Hematopoietic multipotent progenitor cell treated with erythropoietin and hydrocortisone succinate and interleukin-3 and kit ligand, for 8 days (in vitro differentiated cells): ENCODE data around the gene ICOS.
"Not testable (repeated sequence)": the region's sequence is repeated elsewhere in the genome, so short reads cannot be mapped to it uniquely, and the experiment has no call there.

ENCODE experiments used
- DNase-seq: peaks from one replicate; pipeline ENCODE4 v3.0.0-alpha.2; 2015

The ICOS gene

GRCh38 chr2:203983064-203983715 is 46.6 kb downstream of the ICOS start:
- DNase-seq = no peak

GRCh38 chr2:203985978-203986377 is 49.4 kb downstream of the ICOS start:
- not testable (repeated sequence) for DNase-seq

DNA sequence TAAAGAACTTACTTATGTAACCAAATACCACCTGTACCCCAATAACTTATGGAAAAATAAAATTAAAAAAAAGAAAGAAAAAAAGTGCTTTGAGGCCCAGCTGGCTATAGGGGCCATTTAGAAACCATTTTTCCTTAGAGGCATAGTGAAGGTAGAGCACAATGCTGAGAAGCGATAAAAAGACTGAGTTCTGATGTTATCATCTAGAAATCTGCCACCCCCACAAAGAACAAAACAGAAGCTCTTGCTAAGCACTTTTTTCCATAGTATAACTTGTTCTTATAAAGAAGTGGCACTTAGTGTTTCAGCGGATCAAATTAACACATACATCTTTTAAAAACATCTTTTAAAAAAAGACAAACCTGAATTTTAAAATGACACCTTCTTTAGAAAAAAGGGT is 51.4 kb downstream of the ICOS start:
- DNase-seq = no peak

DNA sequence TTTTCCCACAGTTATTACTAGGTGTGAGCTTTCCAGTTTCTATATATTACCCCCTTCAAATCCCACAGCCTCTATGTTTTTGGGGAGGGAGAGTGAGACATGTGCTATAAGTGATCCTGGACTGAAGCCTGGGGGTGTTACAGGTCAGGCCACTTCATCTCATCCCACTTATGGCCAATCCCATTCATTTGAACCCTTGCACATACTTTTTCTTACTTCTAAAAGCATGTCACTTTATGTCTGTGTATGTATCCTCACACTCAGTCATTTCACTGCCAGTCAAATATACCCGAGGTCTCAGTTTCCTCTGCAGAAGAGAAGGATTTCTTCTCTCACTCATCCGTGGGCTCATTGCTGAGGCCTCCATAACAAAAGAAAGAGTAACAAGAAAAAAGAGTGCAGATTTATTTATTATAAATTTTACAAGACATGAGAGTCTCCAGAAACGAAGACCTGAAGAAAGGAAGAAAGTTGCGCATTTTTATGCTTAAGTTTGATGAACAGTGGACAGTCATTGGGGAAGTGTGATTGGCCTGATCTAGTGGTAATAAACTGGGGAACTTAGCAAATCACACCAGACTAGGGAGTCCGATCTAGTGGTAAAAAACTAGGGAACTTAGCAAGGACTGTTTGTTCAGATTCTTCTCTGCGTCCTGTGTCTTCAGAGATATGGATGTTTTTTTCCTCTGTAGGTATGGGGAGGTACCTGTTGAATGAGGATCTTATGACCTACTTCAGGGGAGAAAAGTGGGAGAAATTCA is 52.1 kb downstream of the ICOS start:
- DNase-seq = no peak

DNA sequence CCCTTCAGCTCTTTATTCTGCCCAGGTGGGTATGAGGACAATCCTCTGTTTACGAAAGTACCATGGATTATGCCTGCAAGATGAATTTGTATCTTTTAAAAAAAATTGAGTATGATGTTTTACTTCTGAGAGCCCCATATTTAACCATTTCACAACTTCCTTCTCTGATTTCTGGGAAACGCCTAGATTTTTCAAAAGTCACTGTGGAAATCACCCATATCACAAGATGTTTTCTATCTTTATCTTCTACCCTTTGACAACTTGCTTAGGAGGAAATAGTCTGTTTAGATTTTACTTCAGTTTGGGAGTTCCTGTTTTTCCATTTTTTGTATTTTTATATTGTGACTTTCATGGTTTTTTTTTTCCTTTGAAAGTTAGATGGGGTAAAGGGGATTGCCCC is 53.0 kb downstream of the ICOS start:
- no peak for DNase-seq

GRCh38 chr2:203992509-203992908 is 55.9 kb downstream of the ICOS start:
- DNase-seq = no peak

DNA sequence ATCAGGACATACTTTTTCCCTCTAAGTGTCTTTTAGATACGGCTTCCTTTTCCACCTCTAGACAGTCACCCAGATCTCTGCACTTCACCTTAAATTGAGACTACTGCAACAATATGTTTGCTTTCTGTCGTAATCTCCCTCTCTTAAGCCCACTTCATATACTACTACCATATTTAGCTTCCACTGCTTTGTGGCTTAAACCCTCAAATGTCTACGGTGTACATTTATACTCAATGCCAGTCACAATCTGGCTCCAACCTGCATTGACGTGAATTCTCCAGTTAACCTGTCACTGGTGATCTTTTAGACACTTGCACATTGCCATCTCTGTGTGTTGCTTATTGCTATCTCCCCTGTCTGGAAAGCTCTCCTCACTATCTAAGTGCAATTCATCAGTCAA is 56.4 kb downstream of the ICOS start:
- no peak for DNase-seq

- no peak for DNase-seq
Observed at GRCh38 chr2:203993560-203993959, 57.0 kb downstream of the ICOS start.

- no peak for DNase-seq
Observed at GRCh38 chr2:203994735-203995134, 58.2 kb downstream of the ICOS start.

- no peak for DNase-seq
Observed at GRCh38 chr2:203996692-203997091, 60.1 kb downstream of the ICOS start.

- no peak for DNase-seq
Observed at GRCh38 chr2:203997481-203997880, 60.9 kb downstream of the ICOS start.

DNA sequence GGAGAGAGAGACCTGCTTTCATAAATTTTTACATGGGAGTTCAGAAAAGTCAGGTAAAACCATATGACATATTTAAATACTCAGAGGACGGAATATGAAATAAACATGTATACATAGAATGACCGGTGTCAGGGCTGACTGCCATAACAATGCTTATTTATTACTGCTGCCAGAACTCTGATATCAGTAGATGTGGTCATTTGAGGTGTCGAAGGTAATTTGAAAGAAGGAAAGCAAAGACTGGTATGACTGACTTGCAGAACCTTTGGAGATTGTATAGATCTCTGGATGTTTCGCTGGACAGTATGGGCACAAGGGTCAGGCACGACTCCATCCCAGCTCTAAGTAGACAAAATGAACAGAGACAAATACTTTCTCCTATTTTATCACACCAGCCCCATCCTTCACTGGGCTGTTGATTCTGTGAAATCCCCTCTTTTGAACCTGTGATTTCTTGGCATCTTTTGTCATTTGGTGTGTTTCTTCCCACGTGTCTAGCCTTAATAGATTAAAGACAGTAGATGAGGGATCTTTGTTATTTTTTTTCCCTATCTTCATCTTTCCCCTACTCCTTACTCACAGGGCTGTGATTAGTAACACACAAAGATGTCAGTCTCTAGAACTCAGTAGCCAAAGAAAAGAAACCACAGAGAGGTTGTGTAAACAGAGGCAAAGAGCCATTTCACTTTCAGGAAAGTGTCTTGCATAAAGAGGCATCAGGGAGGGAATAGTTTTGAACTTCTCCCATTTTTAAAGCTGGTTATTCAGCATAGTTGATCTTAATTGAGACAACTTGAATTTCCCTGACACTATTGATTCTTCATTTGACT is 61.6 kb downstream of the ICOS start:
- DNase-seq = no peak

- no peak for DNase-seq
Observed at GRCh38 chr2:203999835-204000234, 63.3 kb downstream of the ICOS start.

DNA sequence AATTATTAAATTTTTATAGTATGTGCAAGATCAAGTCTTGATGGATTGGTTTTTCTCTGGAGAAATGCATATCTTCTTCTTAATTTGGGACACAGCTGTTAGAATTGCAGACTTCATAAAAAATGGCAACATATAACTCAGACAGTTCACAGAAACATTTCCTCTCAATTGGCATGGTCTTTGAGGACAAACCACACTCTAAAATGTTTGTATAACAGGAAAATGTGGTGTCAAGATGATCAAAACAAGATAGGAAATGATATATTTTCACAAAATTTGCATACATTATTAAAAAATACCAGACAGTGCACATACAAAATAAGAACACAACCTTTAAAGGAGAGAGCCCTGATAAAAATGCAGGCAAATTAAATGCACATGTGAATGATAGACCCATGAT is 63.9 kb downstream of the ICOS start:
- no peak for DNase-seq

DNA sequence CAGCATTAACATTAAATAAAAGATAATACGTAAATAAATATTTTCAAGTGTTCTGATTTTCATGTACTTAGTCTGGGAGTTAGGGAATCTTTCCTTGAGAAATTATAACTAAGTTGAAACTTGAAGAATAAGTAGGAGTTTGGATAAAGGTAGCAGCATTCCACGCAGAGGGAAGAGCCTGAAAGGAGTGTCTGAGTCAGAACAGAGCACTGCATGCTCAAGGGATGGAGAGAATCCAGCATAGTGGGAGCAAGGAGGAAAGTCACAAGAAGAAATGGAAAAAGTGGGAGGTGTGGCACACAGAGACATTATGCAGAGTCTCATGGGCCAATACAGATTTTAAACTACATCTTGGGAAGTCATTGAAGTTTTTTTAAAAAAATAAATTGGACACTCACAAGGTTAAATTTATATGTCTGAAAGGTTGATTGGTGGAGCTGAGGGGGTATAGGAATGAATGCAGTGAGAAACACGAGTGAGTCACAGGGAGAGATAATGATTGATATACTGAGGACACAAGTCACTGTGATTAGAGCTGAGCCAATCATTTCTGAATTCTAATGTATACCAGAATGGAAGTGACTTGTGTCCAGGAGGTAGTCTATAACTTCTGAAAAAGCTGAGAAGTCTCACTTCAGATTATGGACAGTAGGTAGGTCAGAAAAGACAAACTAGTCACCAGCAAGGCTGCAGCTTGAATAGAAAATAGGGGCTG is 66.9 kb downstream of the ICOS start:
- no peak for DNase-seq

- DNase-seq = no peak
Observed at GRCh38 chr2:204004912-204005311, 68.3 kb downstream of the ICOS start.

GRCh38 chr2:204005940-204006721 is 69.6 kb downstream of the ICOS start:
- DNase-seq = no peak

GRCh38 chr2:204008352-204008751 is 71.8 kb downstream of the ICOS start:
- no peak for DNase-seq

DNA sequence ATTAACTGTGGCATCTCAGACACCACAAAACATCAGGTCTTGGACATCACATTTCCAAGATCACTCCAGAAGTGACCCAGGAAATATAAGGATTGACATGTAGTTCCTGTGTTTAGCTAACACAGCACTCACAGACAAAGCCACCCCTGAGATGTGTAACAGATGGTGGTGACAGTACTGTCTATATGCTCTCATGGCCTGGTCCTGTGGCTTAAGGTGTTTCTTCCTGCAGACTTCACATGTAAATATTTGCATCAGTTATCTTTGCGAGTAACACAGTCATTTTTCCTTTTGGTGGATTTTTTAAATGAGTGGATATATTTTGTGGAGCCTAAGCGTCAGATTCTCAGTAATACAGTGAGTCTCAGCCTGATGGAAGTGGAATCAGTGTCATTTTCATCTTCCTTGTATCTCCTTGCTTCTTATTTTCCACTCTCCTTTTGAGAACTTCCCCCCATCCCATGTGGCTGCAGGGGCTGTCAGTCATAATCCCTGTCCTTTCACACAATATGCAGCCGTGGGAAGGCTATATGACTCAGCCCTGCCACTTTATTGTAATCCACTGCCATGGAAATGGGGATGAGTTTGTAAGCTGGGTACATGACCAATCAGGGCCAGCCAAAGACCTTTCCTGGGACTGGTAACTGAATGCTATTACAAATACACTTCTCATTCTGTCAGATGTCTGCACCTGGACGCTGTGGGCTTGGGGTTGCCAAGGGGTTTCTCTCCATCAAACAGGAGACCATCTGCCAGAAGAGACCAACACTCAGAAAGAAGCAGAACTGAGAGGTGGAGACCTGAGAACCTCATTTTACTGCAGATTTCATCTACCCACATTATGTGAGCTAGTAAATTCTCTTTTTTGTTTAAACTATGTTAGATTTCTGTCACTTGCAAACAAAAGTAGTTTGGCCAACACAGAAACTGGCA is 74.3 kb downstream of the ICOS start:
- no peak for DNase-seq
